ENCODE results near the gene SOAT1.

SOAT1 gene

GRCh38 chr1:179365342-179366092 is 71.9 kb downstream of the SOAT1 start, which contains the start of gene AXDND1:
AXDND1 (plus strand) TSS chr1:179365971; CDS start chr1:179366510, 539 bp downstream.
- peaks cover 0 to 16% (median 8%) of the 10 kb centered on the region in 4 donors for H3K4me1 ChIP-seq
- peak; percentile 87 to 88 for DNase-seq
- peak within 1 kb of the TSS; percentile 85 to 92 for H3K27ac ChIP-seq
- no peaks in the 10 kb centered on the region for H3K27me3 ChIP-seq
- H3K9me3 ChIP-seq = no peaks in the 10 kb centered on the region
- H3K36me3 ChIP-seq = no peaks in the 10 kb centered on the region
- TF ChIP-seq, protein P1, sequence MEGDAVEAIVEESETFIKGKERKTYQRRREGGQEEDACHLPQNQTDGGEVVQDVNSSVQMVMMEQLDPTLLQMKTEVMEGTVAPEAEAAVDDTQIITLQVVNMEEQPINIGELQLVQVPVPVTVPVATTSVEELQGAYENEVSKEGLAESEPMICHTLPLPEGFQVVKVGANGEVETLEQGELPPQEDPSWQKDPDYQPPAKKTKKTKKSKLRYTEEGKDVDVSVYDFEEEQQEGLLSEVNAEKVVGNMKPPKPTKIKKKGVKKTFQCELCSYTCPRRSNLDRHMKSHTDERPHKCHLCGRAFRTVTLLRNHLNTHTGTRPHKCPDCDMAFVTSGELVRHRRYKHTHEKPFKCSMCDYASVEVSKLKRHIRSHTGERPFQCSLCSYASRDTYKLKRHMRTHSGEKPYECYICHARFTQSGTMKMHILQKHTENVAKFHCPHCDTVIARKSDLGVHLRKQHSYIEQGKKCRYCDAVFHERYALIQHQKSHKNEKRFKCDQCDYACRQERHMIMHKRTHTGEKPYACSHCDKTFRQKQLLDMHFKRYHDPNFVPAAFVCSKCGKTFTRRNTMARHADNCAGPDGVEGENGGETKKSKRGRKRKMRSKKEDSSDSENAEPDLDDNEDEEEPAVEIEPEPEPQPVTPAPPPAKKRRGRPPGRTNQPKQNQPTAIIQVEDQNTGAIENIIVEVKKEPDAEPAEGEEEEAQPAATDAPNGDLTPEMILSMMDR (IDR thresholded peaks at IDR 0.05) = peak in 1 of 2 experiments; percentile 5
- intact Hi-C loops (cut with DNase I; ENCODE audit: low total_unique reads) = loop anchor here (2.0 to 10.0 kb wide), 2 partner anchors 171 to 285 kb away; no protein-coding TSS in a partner anchor
- H3K4me3 ChIP-seq = peak within 1 kb of the TSS; percentile 57 to 84

GRCh38 chr1:179366093-179366800 is 72.7 kb downstream of the SOAT1 start:
- Histone ChIP-seq H3K27me3 (no peaks in the 10 kb centered on the region), H3K27ac (peak overlapping the region; percentile 85 to 92), H3K9me3 (no peaks in the 10 kb centered on the region), H3K4me3 (peak overlapping the region; percentile 57 to 84), H3K36me3 (no peaks in the 10 kb centered on the region), H3K4me1 (peaks cover 0 to 16% (median 8%) of the 10 kb centered on the region in 4 donors)
- TF ChIP-seq, protein P1 (IDR thresholded peaks at IDR 0.05) = no peak
- no peak for DNase-seq
- intact Hi-C loops (cut with DNase I; ENCODE audit: low total_unique reads) = loop anchor here (2.0 to 10.0 kb wide), 2 partner anchors 171 to 285 kb away; no protein-coding TSS in a partner anchor

DNA sequence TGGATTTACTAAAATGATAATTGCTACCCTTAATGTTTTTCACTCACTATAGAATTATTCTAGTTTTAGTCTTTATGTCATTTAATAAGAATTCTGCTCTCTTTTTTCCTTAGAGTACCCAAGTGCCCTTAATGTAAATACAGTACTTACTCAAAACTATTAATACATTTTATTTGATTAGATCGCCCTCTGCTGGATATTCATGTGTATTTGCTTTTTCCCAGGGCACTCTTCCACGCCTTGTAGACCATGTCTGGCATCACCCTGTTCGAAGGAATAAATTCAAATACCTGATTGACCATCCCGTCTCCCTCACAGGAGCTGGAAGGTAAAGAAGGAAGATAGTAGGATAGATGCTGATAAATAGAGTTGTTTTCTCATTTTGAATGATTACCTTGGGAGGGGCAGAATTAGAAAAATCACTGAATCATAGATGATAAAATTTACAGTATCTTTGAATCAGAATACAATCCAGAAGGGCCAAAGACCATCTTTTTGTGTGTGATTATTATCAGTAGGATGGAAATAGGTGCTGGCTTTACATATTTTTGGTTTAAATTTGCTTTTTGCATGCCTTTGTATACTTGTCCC is 76.2 kb downstream of the SOAT1 start:
- intact Hi-C loops (cut with DNase I; ENCODE audit: low total_unique reads) = loop anchor here (10.0 kb wide), 1 partner anchor 175 kb away; no protein-coding TSS in a partner anchor
- TF ChIP-seq, protein P1 (IDR thresholded peaks at IDR 0.05) = peak; percentile 65 to 76
- peaks cover 0 to 15% (median 8%) of the 10 kb centered on the region in 4 donors for H3K4me1 ChIP-seq
- no peak for DNase-seq
- peak overlapping the region in 1 of 2 donors; percentile 40 for H3K27ac ChIP-seq
- no peaks in the 10 kb centered on the region for H3K9me3 ChIP-seq
- no peaks in the 10 kb centered on the region for H3K36me3 ChIP-seq
- no peaks in the 10 kb centered on the region for H3K27me3 ChIP-seq
- H3K4me3 ChIP-seq = no peak overlapping the region

DNA sequence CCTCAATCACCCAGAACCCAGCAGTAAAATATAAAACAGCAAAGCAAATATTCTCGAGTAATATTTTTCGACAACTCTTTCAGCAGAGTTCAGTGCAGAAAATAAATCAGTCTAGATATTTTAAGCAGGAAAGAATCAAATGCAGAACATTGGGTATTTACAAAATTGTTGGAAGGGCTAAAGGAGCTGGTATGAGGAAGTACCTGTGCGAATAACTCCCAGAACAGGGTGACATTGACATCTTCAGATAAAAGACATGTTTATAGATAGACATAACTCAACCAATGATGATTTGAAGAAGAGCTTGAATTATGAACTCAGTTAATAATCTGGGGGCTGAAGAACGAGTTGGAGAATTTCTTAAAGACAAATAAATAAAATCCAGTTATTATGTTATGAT is 78.6 kb downstream of the SOAT1 start:
- Histone ChIP-seq H3K9me3 (no peaks in the 10 kb centered on the region), H3K27ac (no peak overlapping the region), H3K4me1 (peaks cover 0 to 10% (median 4%) of the 10 kb centered on the region in 4 donors), H3K4me3 (no peak overlapping the region), H3K27me3 (no peaks in the 10 kb centered on the region), H3K36me3 (no peaks in the 10 kb centered on the region)
- TF ChIP-seq, protein P1 (IDR thresholded peaks at IDR 0.05) = no peak
- no peak for DNase-seq
- intact Hi-C loops (cut with DNase I; ENCODE audit: low total_unique reads) = no loop called here

DNA sequence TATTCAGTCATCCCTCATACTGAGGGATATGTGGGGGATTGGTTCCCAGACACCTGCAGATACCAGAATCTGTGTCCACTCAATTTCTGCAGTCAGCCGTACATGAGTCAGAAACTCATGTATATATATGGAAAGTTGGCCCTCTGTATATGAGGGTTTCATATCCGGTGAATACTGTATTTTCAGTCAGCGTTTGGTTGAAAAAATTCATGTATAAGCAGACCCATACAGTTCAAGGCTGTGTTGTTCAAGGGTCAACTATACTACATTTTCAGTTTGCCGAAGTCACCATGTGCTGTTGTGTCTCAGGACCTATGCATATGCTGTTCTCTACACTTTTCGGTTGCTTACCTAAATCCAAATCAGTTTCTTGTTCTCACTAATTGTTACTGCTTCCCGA is 82.6 kb downstream of the SOAT1 start:
- Histone ChIP-seq H3K4me1 (no peaks in the 10 kb centered on the region), H3K4me3 (no peak overlapping the region), H3K27me3 (no peaks in the 10 kb centered on the region), H3K27ac (no peak overlapping the region), H3K36me3 (no peaks in the 10 kb centered on the region), H3K9me3 (no peaks in the 10 kb centered on the region)
- no peak for DNase-seq
- TF ChIP-seq, protein P1 (IDR thresholded peaks at IDR 0.05) = no peak
- intact Hi-C loops (cut with DNase I; ENCODE audit: low total_unique reads) = no loop called here

All from tibial artery (tissue), 4 donors.